Stimulated activated CD4-positive, alpha-beta T cell treated with anti-CD3 and anti-CD28 coated beads, Interleukin-15, amount 100 ng/mL, for 48 hours (primary cell): ENCODE data around the gene PLEKHA7.
"Not testable (repeated sequence)": the region's sequence is repeated elsewhere in the genome, so short reads cannot be mapped to it uniquely, and the experiment has no call there.

Experiments
- DNase-seq, 2 donors: peaks; one replicate each; pipeline ENCODE4 v3.0.0-alpha.2; 2020; ENCODE audit warnings: low read depth in 2 of 2

Gene PLEKHA7

DNA sequence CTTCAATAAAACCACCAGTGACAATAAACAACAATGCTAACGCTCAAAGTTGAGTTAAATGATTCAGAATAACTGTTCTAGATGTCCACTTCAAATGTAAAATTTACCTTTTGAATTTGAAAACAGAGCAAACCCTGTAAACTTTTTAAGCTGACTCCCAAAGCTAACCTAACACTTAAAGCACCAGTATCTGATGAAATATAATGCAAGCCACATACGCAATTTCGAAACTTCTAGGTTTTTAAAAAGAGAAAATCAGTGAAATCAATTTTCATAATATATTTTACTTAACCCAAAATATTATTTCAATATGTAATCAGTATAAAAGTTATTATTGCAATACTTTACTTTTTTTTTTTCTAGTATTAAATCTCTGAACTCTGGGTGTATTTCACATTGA lies 71.3 kb downstream of the PLEKHA7 start:
- DNase-seq, result no peak

GRCh38 chr11:16942342-16942741 lies 71.9 kb downstream of the PLEKHA7 start:
- no peak for DNase-seq

DNA sequence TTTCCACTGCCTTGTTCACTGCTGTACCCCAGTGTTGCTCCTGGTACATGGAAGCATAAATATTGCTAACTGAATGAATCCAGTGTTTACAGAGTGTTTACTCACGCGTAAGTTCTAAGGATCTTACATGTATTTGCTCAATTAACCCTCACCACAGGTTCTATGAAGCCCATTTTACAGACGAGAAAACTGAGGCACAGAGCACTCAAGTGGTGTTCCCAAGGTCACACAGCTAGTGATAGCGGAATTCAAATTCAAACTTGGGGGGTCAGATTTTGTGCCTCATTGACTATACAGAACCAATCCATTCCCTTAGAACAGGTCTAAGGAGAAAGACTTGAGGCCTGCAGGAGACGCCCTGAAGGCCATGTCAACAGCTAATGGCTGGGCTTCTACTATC lies 72.3 kb downstream of the PLEKHA7 start:
- DNase-seq, result no peak

DNA sequence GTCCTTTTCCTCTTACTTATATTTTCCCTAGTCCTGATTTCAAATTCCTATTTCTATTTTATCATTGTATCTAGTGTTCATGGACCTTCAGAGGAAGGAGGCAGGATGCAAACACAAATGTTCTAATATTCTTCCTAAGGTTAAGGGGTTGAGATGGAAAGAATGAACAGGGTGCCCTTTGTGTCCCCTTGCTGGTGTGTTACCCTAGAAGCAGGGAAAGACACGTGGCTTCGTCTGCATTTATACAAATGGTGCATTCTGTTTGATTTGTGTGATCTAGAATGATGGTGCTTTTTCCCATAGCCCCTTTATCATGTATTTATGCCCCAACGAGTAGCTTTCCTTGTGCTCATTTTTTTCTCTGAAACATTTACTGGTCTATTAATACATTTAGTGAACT lies 76.2 kb downstream of the PLEKHA7 start:
- DNase-seq, result no peak

- no peak for DNase-seq
Observed at GRCh38 chr11:16936643-16937042, 77.6 kb downstream of the PLEKHA7 start.

DNA sequence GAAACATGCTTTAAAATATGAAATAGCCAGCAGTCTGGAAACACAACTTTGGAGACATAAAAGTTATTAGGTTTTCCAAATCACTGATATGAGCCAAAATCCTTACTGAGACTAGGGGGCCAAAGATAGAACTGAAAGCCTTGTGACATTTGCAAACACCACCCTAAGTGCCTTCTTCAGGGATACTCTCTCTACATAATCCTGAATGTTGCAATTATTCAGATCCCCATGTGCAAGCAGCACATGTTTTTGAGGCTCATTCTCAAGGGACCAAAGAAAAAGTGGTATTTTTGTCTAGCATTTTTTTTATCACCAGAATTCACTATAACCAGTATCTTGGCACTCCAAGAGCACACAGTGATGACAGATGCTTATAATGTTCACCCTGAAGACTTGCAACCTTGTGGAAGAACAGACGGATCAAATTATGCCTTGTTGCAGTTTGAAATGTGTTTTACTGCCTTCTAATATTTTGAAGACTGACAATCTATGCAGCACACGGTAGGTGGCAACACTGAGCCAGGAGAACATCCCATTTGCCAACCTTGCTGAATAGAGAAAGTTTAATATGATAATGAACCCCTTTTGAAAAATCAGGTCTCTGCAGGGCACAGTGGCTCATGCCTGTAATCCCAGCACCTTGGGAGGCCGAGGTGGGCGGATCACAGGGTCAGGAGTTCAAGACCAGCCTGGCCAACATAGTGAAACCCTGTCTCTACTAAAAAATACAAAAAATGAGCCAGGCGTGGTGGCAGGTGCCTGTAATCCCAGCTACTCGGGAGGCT lies 78.5 kb downstream of the PLEKHA7 start:
- no peak for DNase-seq

- DNase-seq, result no peak
Observed at GRCh38 chr11:16933756-16934603, 80.2 kb downstream of the PLEKHA7 start.

DNA sequence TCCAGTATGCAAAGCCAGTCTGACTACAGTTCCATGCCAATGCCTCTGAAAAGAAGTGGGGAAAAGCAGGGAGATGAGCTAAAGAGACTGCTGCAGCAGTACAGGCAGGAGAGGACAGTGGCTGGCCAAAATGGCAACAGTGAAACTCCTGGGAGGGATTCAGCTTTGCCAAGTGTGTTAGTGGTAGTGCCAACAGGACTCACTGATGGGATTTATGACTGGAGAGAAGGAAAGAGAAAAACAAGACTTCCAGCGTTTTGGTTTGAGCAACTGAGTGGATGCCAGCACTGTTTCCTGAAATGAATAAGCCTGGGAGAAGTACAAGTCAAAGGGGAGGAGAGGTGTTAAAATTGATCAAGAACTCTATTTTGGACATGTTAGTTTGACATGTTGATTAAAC lies 80.9 kb downstream of the PLEKHA7 start:
- no peak for DNase-seq

DNA sequence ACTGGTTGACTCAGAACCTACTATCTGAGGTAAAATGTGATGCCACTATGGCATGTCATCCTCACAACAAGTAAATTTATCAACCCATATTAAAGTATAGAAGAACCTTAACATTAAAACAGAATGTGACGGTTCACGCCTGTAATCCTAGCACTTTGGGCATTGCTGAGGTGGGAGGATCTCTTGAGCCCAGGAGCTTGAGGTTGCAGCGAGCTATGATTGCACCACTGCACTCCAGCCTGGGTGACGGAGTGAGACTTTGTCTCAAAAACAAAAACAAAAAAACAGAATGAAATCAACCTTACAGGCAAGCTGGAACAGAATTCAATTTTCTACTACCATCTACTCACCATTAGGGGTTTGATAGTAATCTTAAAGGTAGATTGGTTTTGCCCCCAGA lies 86.2 kb downstream of the PLEKHA7 start:
- DNase-seq, result no peak

DNA sequence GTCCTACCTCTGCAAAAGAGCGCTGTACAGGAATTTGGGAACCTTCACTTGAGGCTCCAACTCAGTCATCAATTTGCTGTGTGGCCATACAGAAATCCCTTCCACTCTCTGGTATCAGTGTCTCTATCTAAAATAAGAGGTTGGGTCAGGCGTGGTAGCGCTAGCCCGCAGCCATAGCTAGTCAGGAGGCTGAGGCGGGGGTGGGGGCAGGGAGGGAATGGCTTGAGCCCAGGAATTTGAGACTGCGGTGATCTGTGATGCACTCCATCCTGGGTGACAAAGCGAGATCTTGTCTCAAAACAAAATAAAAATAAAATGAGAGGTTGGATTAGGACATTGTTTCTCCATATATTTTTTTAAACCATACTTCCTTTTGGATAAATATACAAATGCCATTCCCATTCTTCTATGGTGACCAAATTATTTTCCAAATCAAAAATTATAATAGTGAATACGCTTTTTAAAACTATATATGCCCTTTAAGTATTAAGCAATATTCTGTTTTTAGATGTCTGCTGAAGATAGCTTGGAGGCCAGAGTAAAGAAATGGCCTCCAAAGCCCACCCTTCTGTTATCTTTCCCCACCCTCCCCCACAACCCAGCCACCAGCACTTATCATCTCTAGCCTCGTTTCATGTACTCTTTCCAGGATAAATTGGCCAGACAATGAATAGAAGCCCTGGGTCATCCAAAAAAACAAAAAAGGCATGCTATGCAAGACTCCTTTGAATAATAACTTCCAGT lies 87.2 kb downstream of the PLEKHA7 start:
- DNase-seq, result no peak

GRCh38 chr11:16925561-16926065 lies 88.6 kb downstream of the PLEKHA7 start:
- DNase-seq, result peak in 1 of 2 donors; percentile 25

- no peak for DNase-seq
Observed at GRCh38 chr11:16924826-16925560, 89.2 kb downstream of the PLEKHA7 start.

GRCh38 chr11:16924462-16924825 lies 89.8 kb downstream of the PLEKHA7 start:
- no peak for DNase-seq

GRCh38 chr11:16923987-16924386 lies 90.2 kb downstream of the PLEKHA7 start:
- no peak for DNase-seq

DNA sequence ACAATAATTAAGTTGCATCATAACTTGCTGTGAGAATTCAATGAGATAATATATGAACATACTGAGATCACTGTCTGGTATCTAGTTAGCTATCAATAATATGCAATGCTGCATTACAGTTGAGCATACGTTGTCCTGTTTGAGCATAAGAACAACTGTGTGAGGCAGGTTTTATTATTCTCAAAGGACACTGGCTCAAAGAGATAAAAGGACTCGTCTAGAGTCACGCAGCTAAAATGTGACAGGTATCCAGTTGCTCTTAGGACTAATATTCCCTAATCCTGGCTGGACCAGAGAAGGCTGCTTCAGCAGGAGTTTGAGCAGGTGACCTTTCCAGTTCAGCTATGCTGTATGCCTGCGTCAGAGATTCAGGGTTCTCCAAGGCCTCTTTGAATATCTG lies 92.5 kb downstream of the PLEKHA7 start:
- no peak for DNase-seq

- DNase-seq, result no peak
Observed at GRCh38 chr11:16921019-16921418, 93.2 kb downstream of the PLEKHA7 start.

GRCh38 chr11:16920559-16920958 lies 93.7 kb downstream of the PLEKHA7 start:
- DNase-seq, result no peak

GRCh38 chr11:16918543-16919182 lies 95.6 kb downstream of the PLEKHA7 start:
- not testable (repeated sequence) for DNase-seq

DNA sequence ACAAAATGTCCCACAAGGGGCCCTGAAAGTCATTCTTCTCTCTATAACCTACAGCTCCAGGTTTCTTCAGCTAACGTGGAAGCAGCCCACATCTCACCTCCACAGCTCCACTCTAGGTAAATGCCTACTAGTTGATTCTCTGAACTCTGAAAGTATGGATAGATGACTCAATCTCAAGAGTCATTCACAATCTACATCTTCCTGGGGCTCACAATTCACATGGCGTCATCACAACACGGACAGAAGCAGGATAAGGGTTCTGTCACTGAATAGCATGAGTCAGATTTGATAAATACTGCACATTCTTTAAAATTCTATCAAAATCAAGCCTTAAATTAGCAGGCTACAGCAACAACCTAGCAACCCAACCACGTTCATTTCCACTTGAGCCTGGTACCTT lies 96.3 kb downstream of the PLEKHA7 start:
- DNase-seq, result no peak

DNA sequence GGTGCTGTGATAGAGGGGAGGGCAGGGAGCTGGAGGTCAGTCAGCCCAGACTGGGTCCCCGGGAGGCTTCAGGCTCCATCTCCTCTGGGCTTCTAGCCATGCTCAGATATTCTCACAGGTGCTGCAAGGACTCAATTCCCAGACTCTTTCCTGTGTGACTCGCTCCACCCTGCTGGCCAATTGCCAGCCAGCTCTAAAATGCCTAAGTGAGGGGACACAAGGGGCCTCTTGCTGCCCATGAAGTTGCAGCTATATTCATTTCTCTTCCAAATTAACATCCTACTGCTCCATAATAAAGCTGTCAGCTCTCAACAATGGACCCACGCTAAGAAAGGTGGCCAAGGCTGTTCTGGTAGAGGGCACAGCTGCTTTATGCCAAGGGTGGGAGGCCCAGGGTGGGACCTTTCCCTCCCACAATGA lies 101.5 kb downstream of the PLEKHA7 start:
- no peak for DNase-seq

GRCh38 chr11:16911658-16912057 lies 102.6 kb downstream of the PLEKHA7 start:
- no peak for DNase-seq
